HepG2 (cell line): Measurements from ENCODE around the gene SLC7A8. TPM values are rescaled to one million over a fixed set of nuclear protein-coding genes. Genes with fewer than 3 reads are reported as not detected.

ENCODE experiments used
- ARNTL ChIP-seq: sonication (generic); formaldehyde crosslinking; IDR thresholded peaks from 2 replicates; pipeline ENCODE4 v1.4.0; 2020; ENCODE audit warnings: mild to moderate bottlenecking, missing genetic modification reagents
- LCORL ChIP-seq, 2 experiments: fragments of 450-650 bp in 1 of 2; sonication (generic) in 1 of 2; formaldehyde crosslinking in 1 of 2; IDR thresholded peaks; 2 replicates each; pipeline versions ENCODE4 v1.5.0 to v1.6.1; 2017 to 2020; ENCODE audit warnings: antibody characterized with exemption in 1 of 2, missing genetic modification reagents in 1 of 2
- MAZ ChIP-seq, 2 experiments: sonication (generic) in 1 of 2; formaldehyde crosslinking in 1 of 2; IDR thresholded peaks; 2 replicates each; pipeline versions ENCODE4 v1.5.0 to v1.6.1; 2012 to 2020; ENCODE audit warnings: low read depth in 2 of 2, mild to moderate bottlenecking in 2 of 2, borderline replicate concordance in 1 of 2, improper control_type of control experiment in 1 of 2, low read length in 1 of 2, missing genetic modification reagents in 1 of 2, moderate library complexity in 1 of 2
- MXD4 ChIP-seq: IDR thresholded peaks from 2 replicates; pipeline ENCODE4 v1.6.1; 2016; ENCODE audit warnings: mild to moderate bottlenecking, missing biosample characterization, missing genetic modification reagents
- NBN ChIP-seq: fragments of 450-650 bp; conservative IDR thresholded peaks from 2 replicates; pipeline ENCODE4 v1.6.1; 2017
- ZNF225 ChIP-seq: sonication (generic); formaldehyde crosslinking; IDR thresholded peaks from 2 replicates; pipeline ENCODE4 v1.4.0; 2020; ENCODE audit warnings: mild to moderate bottlenecking, missing genetic modification reagents
- ZNF431 ChIP-seq: sonication (generic); formaldehyde crosslinking; IDR thresholded peaks from 2 replicates; pipeline ENCODE4 v1.9.0; 2022; ENCODE audit warnings: missing genetic modification reagents, low read depth, mild to moderate bottlenecking, borderline replicate concordance
- ZNF850 ChIP-seq: sonication (generic); formaldehyde crosslinking; conservative IDR thresholded peaks from 2 replicates; pipeline ENCODE4 v1.9.0; 2021; ENCODE audit warnings: mild to moderate bottlenecking, missing genetic modification reagents
- ZSCAN12 ChIP-seq: sonication (generic); formaldehyde crosslinking; IDR thresholded peaks from 2 replicates; pipeline ENCODE4 v1.9.0; 2021; ENCODE audit warnings: mild to moderate bottlenecking, missing genetic modification reagents
- polyA plus RNA-seq, 8 experiments: library from polyadenylated mRNA; depleted of rRNA in 3 of 8; stranded (reverse) in 7 of 8; unstranded in 1 of 8; fragments of >200 nt; fragmentation: Illumina TruSeq in 4 of 8; extraction: Trizol in 4 of 8; gene quantifications; 2 replicates each; pipeline versions ENCODE4 v1.2.1 to v1.2.3, GENCODE V29; 2011 to 2016; ENCODE audit warnings: low read depth in 4 of 8, missing spikeins in 1 of 8, mixed read lengths in 1 of 8; ENCODE audit not compliant: insufficient read depth in 1 of 8
- total RNA-seq, 5 experiments: library from RNA; depleted of rRNA; stranded (reverse); fragments of >200 nt; fragmentation: Illumina TruSeq; extraction: Trizol; gene quantifications; 2 replicates each; pipeline ENCODE4 v1.2.3, GENCODE V29; 2016; ENCODE audit warnings: low read depth in 1 of 5
- TF ChIP-seq, protein P1 (sequence below): sonication (generic); formaldehyde crosslinking; IDR thresholded peaks from 2 replicates; pipeline ENCODE4 v1.8.0; 2022; ENCODE audit warnings: mild to moderate bottlenecking, missing genetic modification reagents, moderate library complexity
- TF ChIP-seq, protein P2 (sequence below): IDR thresholded peaks from 2 replicates; pipeline ENCODE4 v1.6.1; 2016; ENCODE audit warnings: mild to moderate bottlenecking, missing biosample characterization, missing genetic modification reagents
- TF ChIP-seq, protein P3 (sequence below): conservative IDR thresholded peaks from 2 replicates; pipeline ENCODE4 v1.6.1; 2018; ENCODE audit warnings: missing genetic modification reagents

Gene SLC7A8
- total and polyA plus RNA-seq, 2 of the 13 experiments (the other 11 are each of a cell fraction or from before 2014, with no cell fraction given) = 0.25 TPM; not detected in 1

DNA sequence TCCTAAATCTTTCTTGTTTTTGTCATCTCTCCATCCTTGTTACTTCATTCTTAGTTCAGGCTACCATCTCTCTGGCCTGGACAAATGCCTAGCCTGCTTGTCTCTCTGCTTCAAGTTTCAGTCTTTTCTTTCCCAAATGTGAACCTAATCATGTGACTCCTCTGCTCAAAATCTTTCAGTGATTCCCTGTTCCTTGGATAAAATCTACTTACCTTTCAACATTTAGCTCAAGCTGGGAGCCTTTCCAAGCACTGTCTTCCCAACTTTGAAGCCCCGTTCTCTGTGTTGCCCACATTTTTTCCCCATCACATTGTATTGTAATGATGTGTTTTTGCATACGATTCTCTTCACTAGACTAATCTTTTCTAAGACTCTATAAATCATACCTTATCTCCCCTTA is 24.7 kb downstream of the SLC7A8 start (continued):
- TF ChIP-seq, protein P1, sequence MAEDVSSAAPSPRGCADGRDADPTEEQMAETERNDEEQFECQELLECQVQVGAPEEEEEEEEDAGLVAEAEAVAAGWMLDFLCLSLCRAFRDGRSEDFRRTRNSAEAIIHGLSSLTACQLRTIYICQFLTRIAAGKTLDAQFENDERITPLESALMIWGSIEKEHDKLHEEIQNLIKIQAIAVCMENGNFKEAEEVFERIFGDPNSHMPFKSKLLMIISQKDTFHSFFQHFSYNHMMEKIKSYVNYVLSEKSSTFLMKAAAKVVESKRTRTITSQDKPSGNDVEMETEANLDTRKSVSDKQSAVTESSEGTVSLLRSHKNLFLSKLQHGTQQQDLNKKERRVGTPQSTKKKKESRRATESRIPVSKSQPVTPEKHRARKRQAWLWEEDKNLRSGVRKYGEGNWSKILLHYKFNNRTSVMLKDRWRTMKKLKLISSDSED (CRISPR knock-in tag) = no peak
- TF ChIP-seq, protein P2, sequence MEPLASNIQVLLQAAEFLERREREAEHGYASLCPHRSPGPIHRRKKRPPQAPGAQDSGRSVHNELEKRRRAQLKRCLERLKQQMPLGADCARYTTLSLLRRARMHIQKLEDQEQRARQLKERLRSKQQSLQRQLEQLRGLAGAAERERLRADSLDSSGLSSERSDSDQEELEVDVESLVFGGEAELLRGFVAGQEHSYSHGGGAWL (CRISPR knock-in tag) = no peak
- TF ChIP-seq ZSCAN12 (CRISPR knock-in tag) (no peak), NBN (no peak), MAZ (IDR thresholded peaks at IDR 0.05; ENCODE audit: borderline replicate concordance, low read depth, low read length) (no peak), MAZ (CRISPR knock-in tag; IDR thresholded peaks at IDR 0.05; ENCODE audit: low read depth) (no peak), MXD4 (CRISPR knock-in tag) (no peak), LCORL (IDR thresholded peaks at IDR 0.05) (no peak), LCORL (CRISPR knock-in tag; IDR thresholded peaks at IDR 0.05) (no peak), ZNF225 (CRISPR knock-in tag) (no peak), ARNTL (CRISPR knock-in tag) (no peak), ZNF431 (CRISPR knock-in tag) (no peak), ZNF850 (CRISPR knock-in tag) (no peak)
- TF ChIP-seq, protein P3, sequence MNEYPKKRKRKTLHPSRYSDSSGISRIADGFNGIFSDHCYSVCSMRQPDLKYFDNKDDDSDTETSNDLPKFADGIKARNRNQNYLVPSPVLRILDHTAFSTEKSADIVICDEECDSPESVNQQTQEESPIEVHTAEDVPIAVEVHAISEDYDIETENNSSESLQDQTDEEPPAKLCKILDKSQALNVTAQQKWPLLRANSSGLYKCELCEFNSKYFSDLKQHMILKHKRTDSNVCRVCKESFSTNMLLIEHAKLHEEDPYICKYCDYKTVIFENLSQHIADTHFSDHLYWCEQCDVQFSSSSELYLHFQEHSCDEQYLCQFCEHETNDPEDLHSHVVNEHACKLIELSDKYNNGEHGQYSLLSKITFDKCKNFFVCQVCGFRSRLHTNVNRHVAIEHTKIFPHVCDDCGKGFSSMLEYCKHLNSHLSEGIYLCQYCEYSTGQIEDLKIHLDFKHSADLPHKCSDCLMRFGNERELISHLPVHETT (CRISPR knock-in tag) = no peak
